ENCODE results near the gene RHBDF1. TPM values are rescaled to one million over a fixed set of nuclear protein-coding genes. Genes with fewer than 3 reads are reported as not detected.
A peak's percentile ranks its signal among the peaks of the same experiment; 100 is the strongest.

The RHBDF1 gene, protein sequence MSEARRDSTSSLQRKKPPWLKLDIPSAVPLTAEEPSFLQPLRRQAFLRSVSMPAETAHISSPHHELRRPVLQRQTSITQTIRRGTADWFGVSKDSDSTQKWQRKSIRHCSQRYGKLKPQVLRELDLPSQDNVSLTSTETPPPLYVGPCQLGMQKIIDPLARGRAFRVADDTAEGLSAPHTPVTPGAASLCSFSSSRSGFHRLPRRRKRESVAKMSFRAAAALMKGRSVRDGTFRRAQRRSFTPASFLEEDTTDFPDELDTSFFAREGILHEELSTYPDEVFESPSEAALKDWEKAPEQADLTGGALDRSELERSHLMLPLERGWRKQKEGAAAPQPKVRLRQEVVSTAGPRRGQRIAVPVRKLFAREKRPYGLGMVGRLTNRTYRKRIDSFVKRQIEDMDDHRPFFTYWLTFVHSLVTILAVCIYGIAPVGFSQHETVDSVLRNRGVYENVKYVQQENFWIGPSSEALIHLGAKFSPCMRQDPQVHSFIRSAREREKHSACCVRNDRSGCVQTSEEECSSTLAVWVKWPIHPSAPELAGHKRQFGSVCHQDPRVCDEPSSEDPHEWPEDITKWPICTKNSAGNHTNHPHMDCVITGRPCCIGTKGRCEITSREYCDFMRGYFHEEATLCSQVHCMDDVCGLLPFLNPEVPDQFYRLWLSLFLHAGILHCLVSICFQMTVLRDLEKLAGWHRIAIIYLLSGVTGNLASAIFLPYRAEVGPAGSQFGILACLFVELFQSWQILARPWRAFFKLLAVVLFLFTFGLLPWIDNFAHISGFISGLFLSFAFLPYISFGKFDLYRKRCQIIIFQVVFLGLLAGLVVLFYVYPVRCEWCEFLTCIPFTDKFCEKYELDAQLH
- total RNA-seq (10 to 100 TPM; 18.5 to 27.8 (median 24.3) TPM), polyA plus RNA-seq (10 to 100 TPM; 36.9 to 89.8 TPM)
- long read RNA-seq, donor 1, transcript RHBDF1-201 (18 exons, 2,992 nt), result major isoform, 8 of 36 reads
- long read RNA-seq, donor 1, partial matches to known transcripts, result 10 of 36 reads
- long read RNA-seq, donor 1, other reads (novel, unspliced or antisense), result 18 of 36 reads
- long read RNA-seq, donor 2, transcript RHBDF1-201 (18 exons, 2,992 nt), result major isoform, 12 of 49 reads
- long read RNA-seq, donor 2, partial matches to known transcripts, result 14 of 49 reads
- long read RNA-seq, donor 2, other reads (novel, unspliced or antisense), result 23 of 49 reads
- long read RNA-seq, donor 3, partial matches to known transcripts, result 18 of 31 reads
- long read RNA-seq, donor 3, other reads (novel, unspliced or antisense), result 11 of 31 reads

DNA sequence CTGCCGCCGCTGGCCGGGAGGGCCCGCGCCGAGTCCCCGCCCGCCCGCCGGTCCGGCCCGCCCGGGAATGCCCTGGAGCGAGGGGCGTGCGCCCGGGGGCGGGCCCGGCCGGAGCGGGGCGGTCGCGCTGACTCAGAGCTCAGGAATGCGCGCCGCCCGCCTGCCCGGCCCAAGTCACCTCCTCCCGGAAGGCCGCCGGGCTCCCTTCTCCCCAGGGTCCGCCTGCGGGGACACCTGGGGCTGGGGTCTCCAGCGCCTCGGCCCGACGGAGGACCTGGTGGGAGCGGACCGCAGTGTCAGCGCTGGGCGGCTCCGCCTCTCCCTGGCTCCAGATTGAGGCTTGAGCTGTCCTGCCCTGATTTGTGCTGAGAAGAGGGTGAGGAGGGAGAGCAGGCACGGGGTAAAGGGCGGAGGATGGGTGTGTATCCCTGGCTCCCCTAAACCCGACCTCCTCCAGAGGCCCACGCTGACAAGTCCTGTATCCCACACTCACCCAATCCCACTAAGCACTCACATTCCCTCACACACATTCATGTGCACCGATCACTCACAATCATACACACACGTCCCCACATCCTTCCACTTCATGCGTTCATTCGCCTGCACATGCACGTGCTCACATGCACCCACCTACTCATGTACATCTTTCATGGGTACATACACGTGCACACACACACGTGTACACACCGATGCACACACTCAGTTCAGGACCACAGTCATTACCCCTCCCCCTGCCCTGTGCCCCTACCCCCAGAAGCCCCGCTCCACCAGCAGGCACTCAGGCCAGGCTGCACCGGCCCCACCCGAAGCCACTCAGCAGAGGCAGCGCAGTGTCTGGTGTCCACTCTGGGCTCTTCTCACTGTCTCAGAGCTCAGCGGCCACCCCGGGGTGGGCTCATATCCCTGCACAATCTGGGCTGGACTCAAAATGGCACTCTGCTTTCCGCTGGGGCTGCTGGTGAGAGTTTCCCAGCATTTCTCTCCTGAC, at the start of gene RHBDF1:
Gene RHBDF1, minus strand, starts transcription at position 71 of the 988 bp plus-strand sequence. CDS start 7,616 bp downstream, outside the sequence.
- H3K4me3 ChIP-seq, result peak within 1 kb of the TSS; percentile 64 to 89 (median 72)
- H3K27ac ChIP-seq, result peak within 1 kb of the TSS; percentile 86 to 99 (median 96)
- peaks cover 0 to 4% (median 0%) of the 10 kb centered on the region in 9 donors for H3K36me3 ChIP-seq
- TF ChIP-seq, protein P1, sequence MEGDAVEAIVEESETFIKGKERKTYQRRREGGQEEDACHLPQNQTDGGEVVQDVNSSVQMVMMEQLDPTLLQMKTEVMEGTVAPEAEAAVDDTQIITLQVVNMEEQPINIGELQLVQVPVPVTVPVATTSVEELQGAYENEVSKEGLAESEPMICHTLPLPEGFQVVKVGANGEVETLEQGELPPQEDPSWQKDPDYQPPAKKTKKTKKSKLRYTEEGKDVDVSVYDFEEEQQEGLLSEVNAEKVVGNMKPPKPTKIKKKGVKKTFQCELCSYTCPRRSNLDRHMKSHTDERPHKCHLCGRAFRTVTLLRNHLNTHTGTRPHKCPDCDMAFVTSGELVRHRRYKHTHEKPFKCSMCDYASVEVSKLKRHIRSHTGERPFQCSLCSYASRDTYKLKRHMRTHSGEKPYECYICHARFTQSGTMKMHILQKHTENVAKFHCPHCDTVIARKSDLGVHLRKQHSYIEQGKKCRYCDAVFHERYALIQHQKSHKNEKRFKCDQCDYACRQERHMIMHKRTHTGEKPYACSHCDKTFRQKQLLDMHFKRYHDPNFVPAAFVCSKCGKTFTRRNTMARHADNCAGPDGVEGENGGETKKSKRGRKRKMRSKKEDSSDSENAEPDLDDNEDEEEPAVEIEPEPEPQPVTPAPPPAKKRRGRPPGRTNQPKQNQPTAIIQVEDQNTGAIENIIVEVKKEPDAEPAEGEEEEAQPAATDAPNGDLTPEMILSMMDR (IDR thresholded peaks at IDR 0.05), result no peak
- intact Hi-C loops (cut with DNase I), result no loop called here
- DNase-seq (peak; percentile 64 to 75), ATAC-seq (peak; percentile 18 to 63 (median 38))
- peaks cover 51 to 92% (median 90%) of the 10 kb centered on the region in 9 donors for H3K4me1 ChIP-seq
- 22 to 33% methylated on average over 47 to 61 of the region's 62 CpGs for WGBS, 2 donors
- no peaks in the 10 kb centered on the region for H3K9me3 ChIP-seq
- H3K27me3 ChIP-seq, result peaks cover 0 to 39% (median 0%) of the 10 kb centered on the region in 7 donors

DNA sequence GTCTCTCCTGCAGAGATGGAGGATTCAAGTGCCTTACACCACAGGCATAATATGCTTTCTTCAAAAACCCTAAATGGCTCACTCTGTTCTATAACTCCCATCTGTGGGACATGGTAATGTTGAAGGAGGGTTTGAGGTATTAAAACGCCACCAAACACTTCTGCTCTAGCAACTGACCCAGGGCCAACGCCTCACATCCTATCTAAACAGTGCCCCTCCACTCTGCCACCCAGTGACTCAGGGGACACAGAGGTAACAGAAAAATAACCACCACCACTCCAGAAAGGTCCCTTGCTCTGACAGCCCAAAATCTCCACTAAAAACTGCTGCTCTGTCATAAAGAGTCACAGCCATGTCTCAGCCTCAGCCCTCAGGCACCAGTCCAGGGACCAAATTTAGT, 48.3 kb upstream of the RHBDF1 start:
- H3K4me1 ChIP-seq, result peaks cover 0 to 7% (median 0%) of the 10 kb centered on the region in 9 donors
- no peaks in the 10 kb centered on the region for H3K9me3 ChIP-seq
- H3K27ac ChIP-seq, result no peak overlapping the region
- intact Hi-C loops (cut with DNase I), result no loop called here
- ATAC-seq, result no peak
- H3K36me3 ChIP-seq, result peaks cover 0 to 52% (median 0%) of the 10 kb centered on the region in 9 donors
- H3K4me3 ChIP-seq, result no peak overlapping the region
- DNase-seq, result no peak
- H3K27me3 ChIP-seq, result no peaks in the 10 kb centered on the region
- TF ChIP-seq, protein P1 (IDR thresholded peaks at IDR 0.05), result no peak
- 93 to 96% methylated on average over 2 of the region's 2 CpGs for WGBS, 2 donors

DNA sequence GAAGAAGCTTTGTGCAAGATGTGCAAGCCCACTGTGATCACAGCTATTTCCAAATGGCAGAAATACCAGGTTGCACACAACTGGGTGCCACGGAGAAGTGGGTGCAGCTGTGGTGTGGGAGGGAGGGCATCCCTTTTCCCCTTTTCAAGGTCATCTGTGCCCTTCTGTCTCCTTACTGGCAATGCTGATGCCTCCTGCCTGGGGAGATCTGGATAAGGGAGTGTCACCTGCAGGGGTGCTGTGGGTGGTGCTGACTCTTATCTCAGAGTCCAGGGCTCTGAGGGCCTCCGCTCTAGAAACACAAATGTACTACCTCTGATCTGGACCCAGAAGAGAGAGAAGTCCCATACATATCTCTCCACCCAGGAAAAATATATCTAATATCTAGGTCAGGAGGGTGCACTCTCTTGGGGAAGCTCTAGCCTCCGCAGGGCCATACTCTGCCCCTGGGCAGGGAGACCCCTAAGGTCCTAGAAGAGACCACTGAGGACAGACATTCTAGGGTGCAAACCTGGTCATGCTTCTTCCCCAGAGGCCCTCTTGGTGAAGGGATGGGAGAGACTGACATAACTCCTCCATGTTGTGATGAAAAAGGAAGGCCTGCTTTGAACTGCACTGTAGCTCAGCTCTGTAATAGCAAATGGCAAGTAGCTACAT, 47.5 kb upstream of the RHBDF1 start:
- Histone ChIP-seq H3K27me3 (no peaks in the 10 kb centered on the region), H3K4me1 (peaks cover 0 to 7% (median 0%) of the 10 kb centered on the region in 9 donors), H3K9me3 (no peaks in the 10 kb centered on the region), H3K36me3 (peaks cover 0 to 58% (median 0%) of the 10 kb centered on the region in 9 donors), H3K27ac (no peak overlapping the region), H3K4me3 (no peak overlapping the region)
- TF ChIP-seq, protein P1 (IDR thresholded peaks at IDR 0.05), result no peak
- 87 to 89% methylated on average over 3 of the region's 3 CpGs for WGBS, 2 donors
- intact Hi-C loops (cut with DNase I), result loop anchor here in 2 of 10 donors (5.0 kb wide), 1 partner anchor 242 kb away; no protein-coding TSS in a partner anchor
- ATAC-seq (no peak), DNase-seq (no peak)
